Esophagus squamous epithelium (tissue), 4 donors: ENCODE results near the gene VWA8.

Source experiments
- POLR2A ChIP-seq, 4 donors: fragments of 450-650 bp; IDR thresholded peaks; one replicate each; pipeline ENCODE4 v1.6.1; 2017; ENCODE audit warnings: antibody characterized with exemption in 4 of 4, mild to moderate bottlenecking in 4 of 4, moderate library complexity in 3 of 4
- TF ChIP-seq, protein P1 (sequence below), 6 experiments: fragments of 450-650 bp in 4 of 6; fragments of 200-600 bp in 2 of 6; sonication (generic) in 2 of 6; IDR thresholded peaks; one replicate each; pipeline ENCODE4 v1.5.1; 2016 to 2019; ENCODE audit warnings: antibody characterized with exemption in 6 of 6, mild to moderate bottlenecking in 4 of 6, moderate library complexity in 4 of 6

GRCh38 chr13:41588899-41589298 lies 372.0 kb downstream of the VWA8 start:
- TF ChIP-seq, protein P1, sequence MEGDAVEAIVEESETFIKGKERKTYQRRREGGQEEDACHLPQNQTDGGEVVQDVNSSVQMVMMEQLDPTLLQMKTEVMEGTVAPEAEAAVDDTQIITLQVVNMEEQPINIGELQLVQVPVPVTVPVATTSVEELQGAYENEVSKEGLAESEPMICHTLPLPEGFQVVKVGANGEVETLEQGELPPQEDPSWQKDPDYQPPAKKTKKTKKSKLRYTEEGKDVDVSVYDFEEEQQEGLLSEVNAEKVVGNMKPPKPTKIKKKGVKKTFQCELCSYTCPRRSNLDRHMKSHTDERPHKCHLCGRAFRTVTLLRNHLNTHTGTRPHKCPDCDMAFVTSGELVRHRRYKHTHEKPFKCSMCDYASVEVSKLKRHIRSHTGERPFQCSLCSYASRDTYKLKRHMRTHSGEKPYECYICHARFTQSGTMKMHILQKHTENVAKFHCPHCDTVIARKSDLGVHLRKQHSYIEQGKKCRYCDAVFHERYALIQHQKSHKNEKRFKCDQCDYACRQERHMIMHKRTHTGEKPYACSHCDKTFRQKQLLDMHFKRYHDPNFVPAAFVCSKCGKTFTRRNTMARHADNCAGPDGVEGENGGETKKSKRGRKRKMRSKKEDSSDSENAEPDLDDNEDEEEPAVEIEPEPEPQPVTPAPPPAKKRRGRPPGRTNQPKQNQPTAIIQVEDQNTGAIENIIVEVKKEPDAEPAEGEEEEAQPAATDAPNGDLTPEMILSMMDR (IDR thresholded peaks at IDR 0.05) = no peak
- TF ChIP-seq POLR2A (IDR thresholded peaks at IDR 0.05) = no peak
